HepG2 (cell line): Measurements from ENCODE around the gene CD7. TPM values are rescaled to one million over a fixed set of nuclear protein-coding genes. Genes with fewer than 3 reads are reported as not detected.

Experiments
- CENPX ChIP-seq: sonication (generic); formaldehyde crosslinking; IDR thresholded peaks from 2 replicates; pipeline ENCODE4 v1.9.0; 2021; ENCODE audit warnings: mild to moderate bottlenecking, missing genetic modification reagents, moderate library complexity
- FOXK2 ChIP-seq: fragments of 450-650 bp; IDR thresholded peaks from 2 replicates; pipeline ENCODE4 v1.6.1; 2016
- FOXM1 ChIP-seq: sonication (generic); formaldehyde crosslinking; IDR thresholded peaks from 2 replicates; pipeline ENCODE4 v1.5.0; 2020; ENCODE audit warnings: missing genetic modification reagents
- HNRNPH1 ChIP-seq: fragments of 200-400 bp; formaldehyde crosslinking; optimal IDR thresholded peaks from 2 replicates; pipeline ENCODE3; 2017; ENCODE audit warnings: mild to moderate bottlenecking, low read depth, low read length
- HOXA5 ChIP-seq: sonication (generic); formaldehyde crosslinking; IDR thresholded peaks from 2 replicates; pipeline ENCODE4 v1.4.0; 2020; ENCODE audit warnings: missing genetic modification reagents
- KDM2A ChIP-seq: sonication (generic); formaldehyde crosslinking; IDR thresholded peaks from 2 replicates; pipeline ENCODE4 v1.4.0; 2020; ENCODE audit warnings: low read depth, missing genetic modification reagents, borderline replicate concordance
- KDM4B ChIP-seq: sonication (generic); formaldehyde crosslinking; IDR thresholded peaks from 2 replicates; pipeline ENCODE4 v1.4.0; 2020; ENCODE audit warnings: missing genetic modification reagents
- KLF9 ChIP-seq: IDR thresholded peaks from 2 replicates; pipeline ENCODE4 v1.6.1; 2016; ENCODE audit warnings: low read depth
- LCORL ChIP-seq, 2 experiments: fragments of 450-650 bp in 1 of 2; sonication (generic) in 1 of 2; formaldehyde crosslinking in 1 of 2; IDR thresholded peaks; 2 replicates each; pipeline versions ENCODE4 v1.5.0 to v1.6.1; 2017 to 2020; ENCODE audit warnings: antibody characterized with exemption in 1 of 2, missing genetic modification reagents in 1 of 2
- MAZ ChIP-seq, 2 experiments: sonication (generic) in 1 of 2; formaldehyde crosslinking in 1 of 2; IDR thresholded peaks; 2 replicates each; pipeline versions ENCODE4 v1.5.0 to v1.6.1; 2012 to 2020; ENCODE audit warnings: low read depth in 2 of 2, mild to moderate bottlenecking in 2 of 2, borderline replicate concordance in 1 of 2, improper control_type of control experiment in 1 of 2, low read length in 1 of 2, missing genetic modification reagents in 1 of 2, moderate library complexity in 1 of 2
- PAX8 ChIP-seq: sonication (generic); formaldehyde crosslinking; IDR thresholded peaks from 2 replicates; pipeline ENCODE4 v1.8.0; 2022; ENCODE audit warnings: mild to moderate bottlenecking, missing genetic modification reagents, borderline replicate concordance
- SAFB2 ChIP-seq: sonication (generic); formaldehyde crosslinking; IDR thresholded peaks from 2 replicates; pipeline ENCODE4 v1.5.1; 2020; ENCODE audit warnings: missing genetic modification reagents, low read depth, mild to moderate bottlenecking, borderline replicate concordance
- SMARCC2 ChIP-seq: fragments of 450-650 bp; IDR thresholded peaks from 2 replicates; pipeline ENCODE4 v1.6.1; 2017; ENCODE audit warnings: antibody characterized with exemption, mild to moderate bottlenecking
- TEAD2 ChIP-seq: sonication (generic); formaldehyde crosslinking; IDR thresholded peaks from 2 replicates; pipeline ENCODE4 v1.9.0; 2021; ENCODE audit warnings: missing genetic modification reagents
- TGIF2 ChIP-seq: IDR thresholded peaks from 2 replicates; pipeline ENCODE4 v1.6.1; 2016; ENCODE audit warnings: control low read depth, missing compliant biosample characterization
- U2AF1 ChIP-seq: fragments of 200-400 bp; formaldehyde crosslinking; optimal IDR thresholded peaks from 2 replicates; pipeline ENCODE3; 2017; ENCODE audit warnings: mild to moderate bottlenecking, low read depth, low read length
- ZBTB8A ChIP-seq: sonication (generic); formaldehyde crosslinking; IDR thresholded peaks from 2 replicates; pipeline ENCODE4 v1.4.0; 2020; ENCODE audit warnings: mild to moderate bottlenecking, low read depth, missing genetic modification reagents, borderline replicate concordance
- ZMYM2 ChIP-seq: sonication (generic); formaldehyde crosslinking; IDR thresholded peaks from 2 replicates; pipeline ENCODE4 v1.8.0; 2022; ENCODE audit warnings: mild to moderate bottlenecking, missing genetic modification reagents
- ZNF205 ChIP-seq: IDR thresholded peaks from 2 replicates; pipeline ENCODE4 v1.6.1; 2018; ENCODE audit warnings: missing biosample characterization, missing genetic modification reagents
- ZNF230 ChIP-seq: sonication (generic); formaldehyde crosslinking; IDR thresholded peaks from 2 replicates; pipeline ENCODE4 v1.4.0; 2020; ENCODE audit warnings: mild to moderate bottlenecking, missing genetic modification reagents
- ZNF335 ChIP-seq: sonication (generic); formaldehyde crosslinking; IDR thresholded peaks from 2 replicates; pipeline ENCODE4 v1.4.0; 2020; ENCODE audit warnings: missing genetic modification reagents
- ZNF441 ChIP-seq: sonication (generic); formaldehyde crosslinking; IDR thresholded peaks from 2 replicates; pipeline ENCODE4 v1.7.0; 2021; ENCODE audit warnings: missing genetic modification reagents, borderline replicate concordance
- ZNF570 ChIP-seq: sonication (generic); formaldehyde crosslinking; IDR thresholded peaks from 2 replicates; pipeline ENCODE4 v1.4.0; 2020; ENCODE audit warnings: mild to moderate bottlenecking, missing genetic modification reagents, borderline replicate concordance
- polyA plus RNA-seq, 8 experiments: library from polyadenylated mRNA; depleted of rRNA in 3 of 8; stranded (reverse) in 7 of 8; unstranded in 1 of 8; fragments of >200 nt; fragmentation: Illumina TruSeq in 4 of 8; extraction: Trizol in 4 of 8; gene quantifications; 2 replicates each; pipeline versions ENCODE4 v1.2.1 to v1.2.3, GENCODE V29; 2011 to 2016; ENCODE audit warnings: low read depth in 4 of 8, missing spikeins in 1 of 8, mixed read lengths in 1 of 8; ENCODE audit not compliant: insufficient read depth in 1 of 8
- total RNA-seq, 5 experiments: library from RNA; depleted of rRNA; stranded (reverse); fragments of >200 nt; fragmentation: Illumina TruSeq; extraction: Trizol; gene quantifications; 2 replicates each; pipeline ENCODE4 v1.2.3, GENCODE V29; 2016; ENCODE audit warnings: low read depth in 1 of 5
- TF ChIP-seq, protein P1 (sequence below): IDR thresholded peaks from 2 replicates; pipeline ENCODE4 v1.6.1; 2016; ENCODE audit warnings: missing compliant biosample characterization, missing genetic modification reagents, borderline replicate concordance
- TF ChIP-seq, protein P2 (sequence below): sonication (generic); formaldehyde crosslinking; IDR thresholded peaks from 2 replicates; pipeline ENCODE4 v1.4.0; 2020; ENCODE audit warnings: missing genetic modification reagents, mild to moderate bottlenecking, borderline replicate concordance

CD7 gene
- total and polyA plus RNA-seq, 2 of the 13 experiments (the other 11 are each of a cell fraction or from before 2014, with no cell fraction given) = 67.6 to 76.4 TPM

DNA sequence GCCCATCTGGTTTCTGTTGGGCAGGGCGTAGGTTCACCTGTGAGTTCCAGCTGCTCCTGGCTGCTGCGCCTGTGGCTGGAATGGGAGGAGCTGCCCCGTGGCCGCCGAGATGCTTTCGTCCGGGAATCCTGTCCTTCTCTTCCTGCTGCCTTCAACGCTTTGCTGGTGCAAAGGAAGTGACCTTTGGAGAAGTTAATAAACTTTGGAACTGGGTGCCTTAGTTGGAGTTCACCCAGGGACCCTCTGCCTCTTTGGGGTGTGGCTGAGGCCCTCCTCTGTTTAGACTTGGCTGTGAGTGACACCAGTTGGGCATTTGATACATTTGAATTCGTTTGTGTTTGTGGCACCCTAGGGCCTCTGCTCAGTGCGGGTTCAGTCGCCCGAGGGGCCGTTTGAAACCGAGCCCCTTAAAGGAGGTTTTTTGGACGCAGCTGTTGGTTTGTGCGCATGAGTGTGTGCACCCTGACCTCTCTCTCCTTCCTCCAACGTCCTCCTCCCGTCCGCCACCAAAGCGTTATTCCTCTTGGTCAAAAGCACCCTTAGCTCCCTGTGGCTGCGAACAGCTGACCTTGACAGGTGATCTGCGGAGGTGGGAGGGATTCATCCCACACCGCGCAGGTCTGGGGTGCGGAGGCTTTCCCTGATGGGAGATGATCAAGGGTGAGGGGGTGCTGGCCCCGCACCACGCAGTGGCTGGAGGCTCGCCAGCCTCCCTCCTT lies 25.1 kb upstream of the CD7 start (continued):
- TF ChIP-seq SAFB2 = peak; percentile 24; the same call in 1 of the 2 replicates
- TF ChIP-seq KLF9 (CRISPR knock-in tag) = no peak
- TF ChIP-seq LCORL (IDR thresholded peaks at IDR 0.05) = no peak
- TF ChIP-seq LCORL (CRISPR knock-in tag; IDR thresholded peaks at IDR 0.05) = no peak; the same call in 1 of the 2 replicates
- TF ChIP-seq ZMYM2 (CRISPR knock-in tag) = 0 out of 2 replicates have a peak, but pooled peaks have one; percentile 41
- TF ChIP-seq HNRNPH1 = no peak
- TF ChIP-seq MAZ (IDR thresholded peaks at IDR 0.05; ENCODE audit: borderline replicate concordance, low read depth, low read length) = no peak
- TF ChIP-seq MAZ (CRISPR knock-in tag; IDR thresholded peaks at IDR 0.05; ENCODE audit: low read depth) = peak; percentile 30; the same call in 1 of the 2 replicates
- TF ChIP-seq, protein P1, sequence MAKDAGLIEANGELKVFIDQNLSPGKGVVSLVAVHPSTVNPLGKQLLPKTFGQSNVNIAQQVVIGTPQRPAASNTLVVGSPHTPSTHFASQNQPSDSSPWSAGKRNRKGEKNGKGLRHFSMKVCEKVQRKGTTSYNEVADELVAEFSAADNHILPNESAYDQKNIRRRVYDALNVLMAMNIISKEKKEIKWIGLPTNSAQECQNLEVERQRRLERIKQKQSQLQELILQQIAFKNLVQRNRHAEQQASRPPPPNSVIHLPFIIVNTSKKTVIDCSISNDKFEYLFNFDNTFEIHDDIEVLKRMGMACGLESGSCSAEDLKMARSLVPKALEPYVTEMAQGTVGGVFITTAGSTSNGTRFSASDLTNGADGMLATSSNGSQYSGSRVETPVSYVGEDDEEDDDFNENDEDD (CRISPR knock-in tag) = no peak
- TF ChIP-seq ZNF230 = no peak
- TF ChIP-seq FOXM1 (CRISPR knock-in tag) = no peak
- TF ChIP-seq ZBTB8A (CRISPR knock-in tag) = no peak
- TF ChIP-seq, protein P2, sequence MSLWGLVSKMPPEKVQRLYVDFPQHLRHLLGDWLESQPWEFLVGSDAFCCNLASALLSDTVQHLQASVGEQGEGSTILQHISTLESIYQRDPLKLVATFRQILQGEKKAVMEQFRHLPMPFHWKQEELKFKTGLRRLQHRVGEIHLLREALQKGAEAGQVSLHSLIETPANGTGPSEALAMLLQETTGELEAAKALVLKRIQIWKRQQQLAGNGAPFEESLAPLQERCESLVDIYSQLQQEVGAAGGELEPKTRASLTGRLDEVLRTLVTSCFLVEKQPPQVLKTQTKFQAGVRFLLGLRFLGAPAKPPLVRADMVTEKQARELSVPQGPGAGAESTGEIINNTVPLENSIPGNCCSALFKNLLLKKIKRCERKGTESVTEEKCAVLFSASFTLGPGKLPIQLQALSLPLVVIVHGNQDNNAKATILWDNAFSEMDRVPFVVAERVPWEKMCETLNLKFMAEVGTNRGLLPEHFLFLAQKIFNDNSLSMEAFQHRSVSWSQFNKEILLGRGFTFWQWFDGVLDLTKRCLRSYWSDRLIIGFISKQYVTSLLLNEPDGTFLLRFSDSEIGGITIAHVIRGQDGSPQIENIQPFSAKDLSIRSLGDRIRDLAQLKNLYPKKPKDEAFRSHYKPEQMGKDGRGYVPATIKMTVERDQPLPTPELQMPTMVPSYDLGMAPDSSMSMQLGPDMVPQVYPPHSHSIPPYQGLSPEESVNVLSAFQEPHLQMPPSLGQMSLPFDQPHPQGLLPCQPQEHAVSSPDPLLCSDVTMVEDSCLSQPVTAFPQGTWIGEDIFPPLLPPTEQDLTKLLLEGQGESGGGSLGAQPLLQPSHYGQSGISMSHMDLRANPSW (CRISPR knock-in tag) = no peak
- no peak for TF ChIP-seq ZNF570 (CRISPR knock-in tag)
- no peak for TF ChIP-seq TEAD2 (CRISPR knock-in tag)
- no peak for TF ChIP-seq PAX8 (CRISPR knock-in tag)
- no peak for TF ChIP-seq HOXA5
- no peak for TF ChIP-seq FOXK2
- TF ChIP-seq ZNF205 = no peak
- TF ChIP-seq U2AF1 = no peak
- TF ChIP-seq CENPX (CRISPR knock-in tag) = no peak
- 0 out of 2 replicates have a peak, but pooled peaks have one; percentile 19 for TF ChIP-seq KDM2A (CRISPR knock-in tag)
- TF ChIP-seq KDM4B (CRISPR knock-in tag) = no peak
- TF ChIP-seq TGIF2 (CRISPR knock-in tag) = peak; percentile 83; the same call in 1 of the 2 replicates
- 0 out of 2 replicates have a peak, but pooled peaks have one; percentile 29 for TF ChIP-seq ZNF335 (CRISPR knock-in tag)
- no peak for TF ChIP-seq SMARCC2
- TF ChIP-seq ZNF441 (CRISPR knock-in tag) = no peak
